ENCODE data around the gene SMC4. TPM values are rescaled to one million over a fixed set of nuclear protein-coding genes. Genes with fewer than 3 reads are reported as not detected.
"Not testable (repeated sequence)": the region's sequence is repeated elsewhere in the genome, so short reads cannot be mapped to it uniquely, and the experiment has no call there.

The SMC4 gene
- total RNA-seq, 1 experiment from 2014 or later = 116 TPM

GRCh38 chr3:160451602-160452001, 52.2 kb downstream of the SMC4 start:
- BruUV-seq (replicated peaks) = no TSS peak
- H3K27me3 Mint-ChIP-seq (ENCODE audit: insufficient read depth, unreplicated experiment) = no peaks in the 10 kb centered on the region
- TF ChIP-seq CTCF (IDR thresholded peaks at IDR 0.05; ENCODE audit: unreplicated experiment) = no peak
- intact Hi-C loops (cut with micrococcal nuclease) = no loop called here
- H3K9me3 Mint-ChIP-seq (ENCODE audit: unreplicated experiment) = no peaks in the 10 kb centered on the region
- H3K36me3 Mint-ChIP-seq (ENCODE audit: insufficient read depth, unreplicated experiment) = peaks cover 1% of the 10 kb centered on the region
- no peak overlapping the region for H3K4me3 Mint-ChIP-seq (ENCODE audit: unreplicated experiment)
- ChIA-PET CTCF (interaction anchor here (0.6 to 0.9 kb wide), 2 partner anchors 11 to 36 kb away, joined by 3 read pairs; no protein-coding TSS in a partner anchor), POLR2A (interaction anchor here (0.7 to 2.4 kb wide), 3 partner anchors 10 to 26 kb away, joined by 3 to 15 read pairs (median 3); no protein-coding TSS in a partner anchor)
- no peak overlapping the region for H3K27ac Mint-ChIP-seq (ENCODE audit: low read depth, unreplicated experiment)
- H3K4me1 Mint-ChIP-seq (ENCODE audit: insufficient read depth, unreplicated experiment) = no peaks in the 10 kb centered on the region
- no peak for DNase-seq (ENCODE audit: unreplicated experiment)

- ChIA-PET POLR2A (interaction anchor here (1.2 kb wide), 1 partner anchor 10 kb away, joined by 3 read pairs; no protein-coding TSS in a partner anchor), CTCF (interaction anchor here (0.9 kb wide), 1 partner anchor 35 kb away, joined by 3 read pairs; no protein-coding TSS in a partner anchor)
- H3K9me3 Mint-ChIP-seq (ENCODE audit: unreplicated experiment); H3K4me3 Mint-ChIP-seq (ENCODE audit: unreplicated experiment); intact Hi-C loops (cut with micrococcal nuclease); H3K36me3 Mint-ChIP-seq (ENCODE audit: insufficient read depth, unreplicated experiment); H3K4me1 Mint-ChIP-seq (ENCODE audit: insufficient read depth, unreplicated experiment); H3K27ac Mint-ChIP-seq (ENCODE audit: low read depth, unreplicated experiment); DNase-seq (ENCODE audit: unreplicated experiment); BruUV-seq (replicated peaks); H3K27me3 Mint-ChIP-seq (ENCODE audit: insufficient read depth, unreplicated experiment): not testable (repeated sequence)
These were observed 52.8 kb downstream of the SMC4 start for GRCh38 chr3:160452251-160452650.

GRCh38 chr3:160454995-160455394, 55.5 kb downstream of the SMC4 start:
- ChIA-PET CTCF (interaction anchor here (0.8 to 1.0 kb wide), 2 partner anchors 10 to 41 kb away, joined by 3 to 4 read pairs; no protein-coding TSS in a partner anchor), POLR2A (no interaction called here)
- Mint-ChIP-seq H3K27me3 (ENCODE audit: insufficient read depth, unreplicated experiment) (peaks cover 14% of the 10 kb centered on the region), H3K27ac (ENCODE audit: low read depth, unreplicated experiment) (no peak overlapping the region), H3K4me3 (ENCODE audit: unreplicated experiment) (no peak overlapping the region), H3K9me3 (ENCODE audit: unreplicated experiment) (no peaks in the 10 kb centered on the region), H3K4me1 (ENCODE audit: insufficient read depth, unreplicated experiment) (no peaks in the 10 kb centered on the region), H3K36me3 (ENCODE audit: insufficient read depth, unreplicated experiment) (no peaks in the 10 kb centered on the region)
- BruUV-seq (replicated peaks) = no TSS peak
- DNase-seq (ENCODE audit: unreplicated experiment) = no peak
- no peak for TF ChIP-seq CTCF (IDR thresholded peaks at IDR 0.05; ENCODE audit: unreplicated experiment)
- intact Hi-C loops (cut with micrococcal nuclease) = no loop called here

- Mint-ChIP-seq H3K4me1 (ENCODE audit: insufficient read depth, unreplicated experiment) (no peaks in the 10 kb centered on the region), H3K9me3 (ENCODE audit: unreplicated experiment) (no peaks in the 10 kb centered on the region), H3K4me3 (ENCODE audit: unreplicated experiment) (no peak overlapping the region), H3K27ac (ENCODE audit: low read depth, unreplicated experiment) (no peak overlapping the region), H3K27me3 (ENCODE audit: insufficient read depth, unreplicated experiment) (peaks cover 14% of the 10 kb centered on the region), H3K36me3 (ENCODE audit: insufficient read depth, unreplicated experiment) (no peaks in the 10 kb centered on the region)
- ChIA-PET CTCF (no interaction called here), POLR2A (no interaction called here)
- no peak for TF ChIP-seq CTCF (IDR thresholded peaks at IDR 0.05; ENCODE audit: unreplicated experiment)
- intact Hi-C loops (cut with micrococcal nuclease) = no loop called here
- no peak for DNase-seq (ENCODE audit: unreplicated experiment)
- BruUV-seq (replicated peaks) = no TSS peak
These were observed 56.4 kb downstream of the SMC4 start for GRCh38 chr3:160455846-160456245.

GRCh38 chr3:160458151-160458550, 58.7 kb downstream of the SMC4 start:
- Mint-ChIP-seq H3K27me3 (ENCODE audit: insufficient read depth, unreplicated experiment) (peaks cover 14% of the 10 kb centered on the region), H3K9me3 (ENCODE audit: unreplicated experiment) (no peaks in the 10 kb centered on the region), H3K27ac (ENCODE audit: low read depth, unreplicated experiment) (no peak overlapping the region), H3K36me3 (ENCODE audit: insufficient read depth, unreplicated experiment) (no peaks in the 10 kb centered on the region), H3K4me3 (ENCODE audit: unreplicated experiment) (no peak overlapping the region), H3K4me1 (ENCODE audit: insufficient read depth, unreplicated experiment) (no peaks in the 10 kb centered on the region)
- intact Hi-C loops (cut with micrococcal nuclease) = no loop called here
- no peak for TF ChIP-seq CTCF (IDR thresholded peaks at IDR 0.05; ENCODE audit: unreplicated experiment)
- BruUV-seq (replicated peaks) = no TSS peak
- DNase-seq (ENCODE audit: unreplicated experiment) = no peak
- ChIA-PET CTCF (interaction anchor here (0.7 kb wide), 1 partner anchor 54 kb away, joined by 3 read pairs; no protein-coding TSS in a partner anchor), POLR2A (interaction anchor here (1.5 kb wide), 1 partner anchor 10 kb away, joined by 3 read pairs; no protein-coding TSS in a partner anchor)
